ENCODE results near the gene EGFL8. TPM values are rescaled to one million over a fixed set of nuclear protein-coding genes. Genes with fewer than 3 reads are reported as not detected.
A peak's percentile ranks its signal among the peaks of the same experiment; 100 is the strongest.

The EGFL8 gene
- total RNA-seq, 4 donors from 2014 or later: 0.80 to 7.1 (median 4.2) TPM

DNA sequence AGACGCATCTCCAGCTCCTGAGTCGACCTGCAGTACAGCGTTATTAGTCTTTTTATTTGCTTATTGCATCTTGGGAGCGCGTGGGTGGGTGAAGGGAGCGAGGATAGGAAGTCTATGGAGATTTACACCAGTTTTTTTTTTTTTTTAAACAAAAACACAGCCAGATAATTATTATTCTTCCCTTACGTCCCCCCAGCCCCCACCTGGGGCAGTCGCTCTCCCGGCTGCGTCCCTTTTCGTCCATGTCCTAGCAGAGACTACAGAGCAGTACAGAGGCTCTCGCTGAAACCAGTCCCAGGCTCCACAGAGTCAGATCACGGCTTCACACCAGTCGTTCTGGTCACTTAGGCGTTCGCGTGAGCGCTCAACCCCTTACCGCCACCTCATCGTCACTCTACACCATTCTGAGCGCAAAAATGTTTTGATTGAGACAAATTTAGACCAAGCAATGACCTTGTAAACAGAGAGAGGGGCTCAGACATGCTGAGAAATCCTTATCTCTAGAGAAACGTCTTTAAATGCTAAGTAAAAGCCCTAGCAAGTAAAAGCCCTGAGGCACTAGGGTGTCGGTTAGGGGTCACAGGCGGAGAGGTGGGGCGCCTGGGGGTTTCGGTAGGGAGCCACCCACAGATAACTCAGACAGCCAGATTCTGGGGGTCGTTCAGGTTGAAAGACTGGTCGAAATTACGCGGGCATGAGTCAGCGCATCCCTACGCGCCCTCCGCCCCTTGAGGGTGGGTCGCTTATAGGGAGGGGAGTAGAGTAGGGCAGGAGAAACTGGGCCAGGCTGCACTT is 11.4 kb upstream of the EGFL8 start:
- ATAC-seq (no peak), DNase-seq (no peak)
- peaks cover 25 to 29% of the 10 kb centered on the region in 2 donors for H3K4me1 ChIP-seq
- H3K27me3 ChIP-seq: peaks cover 15 to 27% (median 17%) of the 10 kb centered on the region in 3 donors
- TF ChIP-seq, protein P1, sequence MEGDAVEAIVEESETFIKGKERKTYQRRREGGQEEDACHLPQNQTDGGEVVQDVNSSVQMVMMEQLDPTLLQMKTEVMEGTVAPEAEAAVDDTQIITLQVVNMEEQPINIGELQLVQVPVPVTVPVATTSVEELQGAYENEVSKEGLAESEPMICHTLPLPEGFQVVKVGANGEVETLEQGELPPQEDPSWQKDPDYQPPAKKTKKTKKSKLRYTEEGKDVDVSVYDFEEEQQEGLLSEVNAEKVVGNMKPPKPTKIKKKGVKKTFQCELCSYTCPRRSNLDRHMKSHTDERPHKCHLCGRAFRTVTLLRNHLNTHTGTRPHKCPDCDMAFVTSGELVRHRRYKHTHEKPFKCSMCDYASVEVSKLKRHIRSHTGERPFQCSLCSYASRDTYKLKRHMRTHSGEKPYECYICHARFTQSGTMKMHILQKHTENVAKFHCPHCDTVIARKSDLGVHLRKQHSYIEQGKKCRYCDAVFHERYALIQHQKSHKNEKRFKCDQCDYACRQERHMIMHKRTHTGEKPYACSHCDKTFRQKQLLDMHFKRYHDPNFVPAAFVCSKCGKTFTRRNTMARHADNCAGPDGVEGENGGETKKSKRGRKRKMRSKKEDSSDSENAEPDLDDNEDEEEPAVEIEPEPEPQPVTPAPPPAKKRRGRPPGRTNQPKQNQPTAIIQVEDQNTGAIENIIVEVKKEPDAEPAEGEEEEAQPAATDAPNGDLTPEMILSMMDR (IDR thresholded peaks at IDR 0.05 in 4 of 5, conservative IDR thresholded peaks at IDR 0.05 in 1 of 5): no peak
- no peak for TF ChIP-seq POLR2A (IDR thresholded peaks at IDR 0.05)
- no peaks in the 10 kb centered on the region for H3K9me3 ChIP-seq
- peak overlapping the region; percentile 77 to 93 (median 87) for H3K27ac ChIP-seq
- H3K4me3 ChIP-seq: peak overlapping the region; percentile 77 to 97 (median 84)
- intact Hi-C loops (cut with DNase I; ENCODE audit: low total_unique reads): loop anchor here (2.0 kb wide), 1 partner anchor 22 kb away; the partner anchor contains the start of gene FKBPL
- H3K36me3 ChIP-seq: peaks cover 0 to 21% of the 10 kb centered on the region in 2 donors
- in situ Hi-C loops (cut with MboI; ENCODE audit: low sequenced_read_pairs in 4 of 4): no loop called here

DNA sequence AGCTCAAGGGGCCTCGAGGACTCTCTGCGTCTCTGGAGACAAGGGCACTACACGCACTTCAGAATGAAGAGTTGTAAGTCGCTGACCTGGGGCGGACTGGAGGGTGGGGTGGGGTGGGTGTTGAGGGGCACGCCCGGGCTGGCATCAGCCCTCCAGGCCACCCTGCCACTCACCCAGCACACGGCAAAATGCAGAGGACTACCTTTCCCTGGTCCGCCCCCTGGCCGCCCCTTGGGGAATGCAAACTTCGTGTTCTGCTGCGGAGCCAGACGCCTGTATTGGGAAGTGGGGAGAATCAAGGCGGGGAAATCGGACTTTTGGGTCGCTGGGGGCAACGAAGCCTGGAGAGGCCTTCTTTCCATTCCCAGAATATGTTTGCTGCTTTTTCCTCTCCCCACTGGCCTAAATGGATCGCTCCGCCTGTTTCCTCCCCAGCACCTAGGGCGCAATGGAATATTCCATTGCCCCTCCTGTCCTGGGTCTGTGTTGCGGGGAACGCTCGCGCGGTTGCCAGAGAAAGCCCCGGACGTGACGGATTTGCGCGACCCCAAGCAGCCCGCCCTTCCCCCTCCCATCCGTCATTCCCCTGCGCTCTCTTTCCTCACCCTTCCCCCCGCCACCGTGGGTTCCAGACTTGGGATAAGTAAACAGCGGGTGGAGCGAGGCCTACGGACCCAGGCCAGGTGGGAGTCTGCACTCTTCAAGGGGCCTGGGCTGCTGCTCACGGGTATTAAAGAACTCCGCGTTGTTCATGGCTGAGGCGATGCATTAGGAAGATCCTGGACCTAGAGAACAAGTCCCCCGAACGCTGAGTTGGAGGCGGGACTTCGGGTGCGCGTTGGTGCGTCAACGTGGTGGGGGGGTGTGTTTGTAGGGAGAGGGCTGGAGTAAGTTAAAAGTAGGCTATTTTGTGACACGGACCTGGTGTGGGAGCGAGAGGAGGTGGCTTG is 10.6 kb upstream of the EGFL8 start, which contains the start of gene PPT2:
Gene PPT2 (plus strand): TSS at position 578 of the 950 bp plus-strand sequence. CDS start 454 bp downstream, outside the sequence.
- H3K4me3 ChIP-seq: peak within 1 kb of the TSS; percentile 77 to 97 (median 84)
- H3K4me1 ChIP-seq: peaks cover 25 to 29% of the 10 kb centered on the region in 2 donors
- H3K9me3 ChIP-seq: no peaks in the 10 kb centered on the region
- H3K27me3 ChIP-seq: peaks cover 7 to 19% (median 8%) of the 10 kb centered on the region in 3 donors
- ATAC-seq (peak; percentile 85 to 86), DNase-seq (peak; percentile 80 to 85)
- peak within 1 kb of the TSS; percentile 77 to 93 (median 87) for H3K27ac ChIP-seq
- H3K36me3 ChIP-seq: peaks cover 0 to 29% of the 10 kb centered on the region in 2 donors
- TF ChIP-seq POLR2A (IDR thresholded peaks at IDR 0.05): peak; percentile 23 to 38
- TF ChIP-seq, protein P1 (IDR thresholded peaks at IDR 0.05 in 4 of 5, conservative IDR thresholded peaks at IDR 0.05 in 1 of 5): peak in 2 of 5 experiments; percentile 14 to 15
- in situ Hi-C loops (cut with MboI; ENCODE audit: low sequenced_read_pairs in 4 of 4): no loop called here
- intact Hi-C loops (cut with DNase I; ENCODE audit: low total_unique reads): loop anchor here (1.0 to 2.0 kb wide), 4 partner anchors 23 to 41 kb away; partner anchors contain the start of gene FKBPL

DNA sequence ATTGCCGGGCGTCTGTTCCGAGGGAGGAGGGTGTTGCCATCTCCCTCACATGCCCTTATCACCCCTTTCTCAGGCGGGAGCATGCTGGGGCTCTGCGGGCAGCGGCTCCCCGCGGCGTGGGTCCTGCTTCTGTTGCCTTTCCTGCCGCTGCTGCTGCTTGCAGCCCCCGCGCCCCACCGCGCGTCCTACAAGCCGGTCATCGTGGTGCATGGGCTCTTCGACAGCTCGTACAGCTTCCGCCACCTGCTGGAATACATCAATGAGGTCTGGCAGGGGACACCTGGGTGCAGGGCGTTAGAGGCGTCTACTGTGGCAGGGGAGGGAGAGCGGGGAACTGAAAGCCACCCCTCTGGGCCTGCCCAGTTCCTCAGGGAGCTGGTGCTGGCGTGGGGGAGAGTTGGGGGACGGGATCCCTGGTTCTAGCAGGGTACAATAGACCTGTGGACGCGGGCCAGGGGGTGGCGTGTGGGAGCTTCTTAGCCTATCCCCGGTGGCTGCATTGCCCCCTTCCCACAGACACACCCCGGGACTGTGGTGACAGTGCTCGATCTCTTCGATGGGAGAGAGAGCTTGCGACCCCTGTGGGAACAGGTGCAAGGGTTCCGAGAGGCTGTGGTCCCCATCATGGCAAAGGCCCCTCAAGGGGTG is 9.8 kb upstream of the EGFL8 start:
- DNase-seq (peak; percentile 65 to 77), ATAC-seq (peak; percentile 82 to 85)
- in situ Hi-C loops (cut with MboI; ENCODE audit: low sequenced_read_pairs in 4 of 4): no loop called here
- Histone ChIP-seq H3K9me3 (no peaks in the 10 kb centered on the region), H3K36me3 (peaks cover 0 to 29% of the 10 kb centered on the region in 2 donors), H3K4me3 (peak overlapping the region; percentile 77 to 97 (median 84)), H3K27me3 (peaks cover under 1 to 11% (median 4%) of the 10 kb centered on the region in 3 donors), H3K4me1 (peaks cover 25 to 29% of the 10 kb centered on the region in 2 donors), H3K27ac (peak overlapping the region; percentile 77 to 93 (median 87))
- intact Hi-C loops (cut with DNase I; ENCODE audit: low total_unique reads): loop anchor here (1.0 to 2.0 kb wide), 3 partner anchors 23 to 40 kb away; no protein-coding TSS in a partner anchor
- TF ChIP-seq, protein P1 (IDR thresholded peaks at IDR 0.05 in 4 of 5, conservative IDR thresholded peaks at IDR 0.05 in 1 of 5): peak; percentile 31 to 72 (median 67)
- no peak for TF ChIP-seq POLR2A (IDR thresholded peaks at IDR 0.05)

DNA sequence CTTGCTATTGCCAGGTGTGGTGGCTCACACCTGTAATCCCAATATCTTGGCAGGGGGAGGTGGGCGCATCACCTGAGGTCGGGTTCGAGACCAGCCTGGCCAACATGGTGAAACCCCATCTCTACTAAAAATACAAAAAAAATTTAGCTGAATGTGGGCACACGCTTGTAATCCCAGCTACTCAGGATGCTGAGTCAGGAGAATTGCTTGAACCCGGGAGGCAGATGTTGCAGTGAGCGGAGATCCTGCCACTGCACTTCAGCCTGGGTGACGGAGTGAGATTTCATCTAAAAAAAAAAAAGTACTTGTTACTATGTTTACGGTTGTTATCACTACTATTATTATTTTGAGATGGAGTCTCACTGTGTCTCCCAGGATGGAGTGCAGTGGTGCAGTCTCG is 7.5 kb upstream of the EGFL8 start:
- TF ChIP-seq POLR2A (IDR thresholded peaks at IDR 0.05): no peak
- TF ChIP-seq, protein P1 (IDR thresholded peaks at IDR 0.05 in 4 of 5, conservative IDR thresholded peaks at IDR 0.05 in 1 of 5): no peak
- in situ Hi-C loops (cut with MboI; ENCODE audit: low sequenced_read_pairs in 4 of 4) (no loop called here), intact Hi-C loops (cut with DNase I; ENCODE audit: low total_unique reads) (no loop called here)
- ATAC-seq (no peak), DNase-seq (no peak)
- Histone ChIP-seq H3K4me3 (no peak overlapping the region), H3K36me3 (peaks cover 0 to 29% of the 10 kb centered on the region in 2 donors), H3K27me3 (no peaks in the 10 kb centered on the region), H3K9me3 (no peaks in the 10 kb centered on the region), H3K4me1 (peaks cover 25 to 29% of the 10 kb centered on the region in 2 donors), H3K27ac (no peak overlapping the region)
